ENCODE measurements around the gene MPZL2.

MPZL2 gene

DNA sequence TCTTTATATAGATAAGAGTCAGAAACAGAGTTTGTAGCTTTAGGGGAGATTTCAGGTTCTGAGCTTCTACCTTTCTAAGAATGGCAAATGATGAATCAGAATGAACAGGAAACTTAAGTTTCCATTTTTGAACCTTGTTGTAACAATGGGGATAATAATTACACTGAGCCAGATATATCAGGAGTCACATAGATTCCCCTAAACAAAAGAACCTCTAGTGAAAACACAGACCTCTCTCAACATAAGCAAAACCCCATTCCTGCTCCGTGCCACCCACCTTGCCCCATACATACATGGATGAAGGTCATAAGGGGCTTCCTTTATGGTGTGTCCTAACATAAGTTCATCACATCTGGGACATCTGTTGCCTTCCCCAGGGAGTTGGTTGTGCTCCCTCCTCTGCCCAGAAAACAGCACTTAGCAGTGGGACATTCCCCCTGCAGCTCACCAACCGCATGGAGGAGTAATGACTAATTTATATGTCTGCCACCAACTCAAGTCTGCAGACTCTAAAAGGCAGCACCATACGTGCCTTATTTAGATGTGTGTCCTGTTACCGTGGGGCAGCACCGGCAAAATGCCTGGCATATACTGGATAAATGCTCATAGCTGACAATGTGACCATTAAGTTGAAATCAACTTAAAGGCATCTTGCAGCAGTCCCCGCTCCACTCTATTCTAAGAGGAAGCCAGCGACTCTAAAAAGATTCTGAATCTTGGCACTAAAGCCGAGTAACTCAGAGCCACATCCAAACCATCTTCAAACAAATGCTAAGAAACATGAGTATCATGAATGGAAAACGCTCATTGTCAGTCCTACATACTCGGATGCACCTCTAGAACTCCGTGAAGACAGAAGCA is 47.2 kb downstream of the MPZL2 start:
- H3K27me3 ChIP-seq (ENCODE audit: control insufficient read depth, insufficient read depth, low read length): no peaks in the 10 kb centered on the region
- no peaks in the 10 kb centered on the region for H3K9me3 ChIP-seq (ENCODE audit: control insufficient read depth, low read depth, low read length)
- no peak overlapping the region for H3K9ac ChIP-seq (ENCODE audit: low read length)
- peaks cover 16% of the 10 kb centered on the region for H3K4me1 ChIP-seq (ENCODE audit: control insufficient read depth, low read depth, low read length)
- no peaks in the 10 kb centered on the region for H3K36me3 ChIP-seq (ENCODE audit: control insufficient read depth, low read depth, low read length)
- H3K27ac ChIP-seq (ENCODE audit: low read length): no peak overlapping the region
- H3K4me3 ChIP-seq (ENCODE audit: low read length): no peak overlapping the region

DNA sequence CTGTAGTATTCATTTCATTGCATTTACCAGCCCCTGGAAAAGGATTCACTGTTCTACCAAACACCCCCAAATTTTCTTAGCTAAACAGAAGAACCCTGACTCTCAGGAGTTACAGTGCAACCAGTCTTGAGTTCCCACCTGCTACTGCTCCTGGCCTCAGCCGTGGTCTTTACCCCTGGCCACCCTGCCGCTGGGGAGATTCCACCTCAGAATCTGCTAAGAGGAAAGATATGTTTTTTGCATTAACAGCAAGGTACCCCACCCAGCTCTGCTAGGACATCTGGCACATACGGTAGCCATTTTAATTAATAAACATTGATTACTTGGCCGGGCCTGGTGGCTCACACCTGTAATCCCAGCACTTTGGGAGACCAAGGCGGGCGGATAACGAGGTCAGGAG is 48.3 kb downstream of the MPZL2 start:
- Histone ChIP-seq H3K4me1 (ENCODE audit: control insufficient read depth, low read depth, low read length) (peaks cover 27% of the 10 kb centered on the region), H3K9me3 (ENCODE audit: control insufficient read depth, low read depth, low read length) (no peaks in the 10 kb centered on the region), H3K9ac (ENCODE audit: low read length) (no peak overlapping the region), H3K4me3 (ENCODE audit: low read length) (no peak overlapping the region), H3K36me3 (ENCODE audit: control insufficient read depth, low read depth, low read length) (no peaks in the 10 kb centered on the region), H3K27ac (ENCODE audit: low read length) (no peak overlapping the region), H3K27me3 (ENCODE audit: control insufficient read depth, insufficient read depth, low read length) (no peaks in the 10 kb centered on the region)

DNA sequence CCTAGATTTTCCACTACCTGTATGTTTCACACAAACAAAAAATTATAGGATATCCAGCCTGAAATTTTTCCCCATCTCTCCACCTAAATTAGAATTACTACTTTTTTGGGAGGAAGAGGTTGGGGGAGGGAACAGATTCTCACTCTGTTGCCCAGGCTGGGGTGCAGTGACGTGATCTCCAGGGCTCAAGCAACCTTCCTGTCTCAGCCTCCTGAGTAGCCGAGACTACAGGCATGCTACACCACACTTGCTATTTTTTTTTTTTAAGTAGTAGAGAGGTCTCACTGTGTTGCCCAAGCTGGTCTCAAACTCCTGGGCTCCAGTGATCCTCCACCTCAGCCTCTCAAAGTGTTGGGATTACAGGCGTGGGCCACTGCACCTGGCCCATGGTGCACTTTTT is 48.8 kb downstream of the MPZL2 start:
- no peak overlapping the region for H3K27ac ChIP-seq (ENCODE audit: low read length)
- H3K4me1 ChIP-seq (ENCODE audit: control insufficient read depth, low read depth, low read length): peaks cover 32% of the 10 kb centered on the region
- no peaks in the 10 kb centered on the region for H3K27me3 ChIP-seq (ENCODE audit: control insufficient read depth, insufficient read depth, low read length)
- no peaks in the 10 kb centered on the region for H3K36me3 ChIP-seq (ENCODE audit: control insufficient read depth, low read depth, low read length)
- no peak overlapping the region for H3K4me3 ChIP-seq (ENCODE audit: low read length)
- H3K9ac ChIP-seq (ENCODE audit: low read length): no peak overlapping the region
- H3K9me3 ChIP-seq (ENCODE audit: control insufficient read depth, low read depth, low read length): no peaks in the 10 kb centered on the region

DNA sequence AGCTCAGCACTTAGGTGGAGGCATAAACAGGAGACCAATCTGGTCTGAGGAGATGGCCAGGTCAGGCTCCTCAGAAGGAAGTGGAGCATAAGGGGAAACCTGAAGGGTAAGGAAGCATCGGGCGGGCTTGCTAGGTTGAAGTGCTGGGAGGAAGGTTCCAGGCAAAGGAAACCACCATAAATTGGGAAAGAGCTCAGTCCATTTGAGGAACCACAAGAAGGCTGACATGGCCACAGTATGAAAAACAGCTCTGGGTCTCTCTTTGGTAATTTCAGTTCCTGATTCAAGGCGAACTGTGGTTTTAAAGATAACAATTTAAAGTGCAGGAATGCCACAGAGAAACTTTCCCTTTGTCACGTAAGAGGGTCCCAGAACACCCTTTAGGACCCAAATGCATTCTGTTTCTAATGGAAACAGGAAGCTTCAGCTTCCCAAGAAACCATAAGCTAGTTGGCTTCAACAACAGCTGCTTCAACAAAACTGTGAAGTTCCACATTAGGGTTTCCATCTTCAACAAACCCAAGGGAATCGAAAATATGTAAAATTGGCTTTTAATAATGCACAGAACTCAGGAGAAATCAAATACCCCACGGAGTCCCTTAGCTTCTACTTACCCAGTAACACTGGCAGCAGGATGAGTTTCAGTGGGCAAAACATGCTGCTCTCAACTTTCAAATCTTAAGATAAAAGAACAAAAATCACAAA is 49.7 kb downstream of the MPZL2 start:
- no peaks in the 10 kb centered on the region for H3K27me3 ChIP-seq (ENCODE audit: control insufficient read depth, insufficient read depth, low read length)
- H3K4me1 ChIP-seq (ENCODE audit: control insufficient read depth, low read depth, low read length): peaks cover 32% of the 10 kb centered on the region
- H3K9me3 ChIP-seq (ENCODE audit: control insufficient read depth, low read depth, low read length): no peaks in the 10 kb centered on the region
- no peaks in the 10 kb centered on the region for H3K36me3 ChIP-seq (ENCODE audit: control insufficient read depth, low read depth, low read length)
- H3K9ac ChIP-seq (ENCODE audit: low read length): no peak overlapping the region
- no peak overlapping the region for H3K4me3 ChIP-seq (ENCODE audit: low read length)
- H3K27ac ChIP-seq (ENCODE audit: low read length): no peak overlapping the region

DNA sequence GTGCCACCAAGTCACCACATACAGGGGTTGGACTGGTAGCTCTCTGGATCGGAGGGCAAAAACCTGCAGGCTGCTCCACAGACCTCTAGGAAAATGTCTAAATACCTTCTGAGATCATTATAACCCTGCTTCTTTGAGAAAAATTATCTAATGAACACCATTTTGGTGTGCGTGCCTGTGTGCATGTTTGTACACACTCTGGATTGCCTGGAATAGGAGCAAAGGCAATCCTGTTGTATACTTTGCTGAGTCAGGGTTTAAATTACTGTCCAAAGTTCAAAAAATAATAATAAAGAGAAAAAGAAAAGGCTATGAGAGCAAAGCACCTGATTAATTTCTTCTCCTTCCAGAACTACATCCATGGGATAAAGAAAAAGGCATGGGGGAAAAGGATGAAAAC is 50.3 kb downstream of the MPZL2 start:
- Histone ChIP-seq H3K36me3 (ENCODE audit: control insufficient read depth, low read depth, low read length) (no peaks in the 10 kb centered on the region), H3K27ac (ENCODE audit: low read length) (no peak overlapping the region), H3K27me3 (ENCODE audit: control insufficient read depth, insufficient read depth, low read length) (no peaks in the 10 kb centered on the region), H3K9me3 (ENCODE audit: control insufficient read depth, low read depth, low read length) (no peaks in the 10 kb centered on the region), H3K4me3 (ENCODE audit: low read length) (no peak overlapping the region), H3K9ac (ENCODE audit: low read length) (no peak overlapping the region), H3K4me1 (ENCODE audit: control insufficient read depth, low read depth, low read length) (peaks cover 32% of the 10 kb centered on the region)

DNA sequence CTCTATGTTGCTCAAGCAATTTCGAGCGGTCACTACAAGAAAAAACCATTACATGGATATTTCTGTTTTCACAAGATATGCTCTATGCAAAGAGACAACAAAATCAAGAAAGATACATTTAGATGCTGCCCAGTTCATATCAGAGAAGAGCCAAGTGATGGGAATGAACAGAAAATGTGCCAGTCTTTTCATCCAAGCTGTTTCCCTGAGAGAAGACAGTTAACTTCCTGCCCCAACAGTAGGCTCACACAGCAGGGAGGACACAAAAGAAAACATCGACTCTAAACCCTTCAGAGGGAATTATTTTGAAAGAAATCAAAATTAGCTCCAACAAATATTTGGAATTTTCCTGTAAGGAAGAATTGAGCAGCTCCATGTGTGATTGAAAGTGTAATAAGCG is 50.9 kb downstream of the MPZL2 start:
- no peaks in the 10 kb centered on the region for H3K36me3 ChIP-seq (ENCODE audit: control insufficient read depth, low read depth, low read length)
- H3K27ac ChIP-seq (ENCODE audit: low read length): no peak overlapping the region
- H3K4me1 ChIP-seq (ENCODE audit: control insufficient read depth, low read depth, low read length): peaks cover 32% of the 10 kb centered on the region
- no peak overlapping the region for H3K4me3 ChIP-seq (ENCODE audit: low read length)
- H3K9me3 ChIP-seq (ENCODE audit: control insufficient read depth, low read depth, low read length): no peaks in the 10 kb centered on the region
- no peak overlapping the region for H3K9ac ChIP-seq (ENCODE audit: low read length)
- no peaks in the 10 kb centered on the region for H3K27me3 ChIP-seq (ENCODE audit: control insufficient read depth, insufficient read depth, low read length)

DNA sequence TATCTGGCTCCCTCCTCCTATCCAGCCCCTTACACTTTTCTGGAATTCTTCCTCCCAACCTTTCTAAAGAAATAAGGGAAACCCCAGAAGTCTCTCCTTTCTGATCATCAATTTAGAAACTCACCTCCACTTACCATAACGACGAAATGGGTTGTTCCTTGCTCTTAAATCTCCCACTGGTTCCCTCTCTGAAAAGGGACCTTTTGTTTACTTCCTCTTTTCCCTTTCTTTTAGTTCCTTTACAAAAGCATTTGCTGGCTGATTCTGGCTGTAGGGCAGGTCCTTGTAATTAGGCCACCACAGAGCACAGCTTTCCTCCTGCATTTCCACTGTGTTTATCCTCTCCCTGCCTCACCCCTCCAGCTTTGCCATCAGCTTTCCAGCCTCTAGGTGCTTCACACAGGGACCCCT is 51.3 kb downstream of the MPZL2 start:
- no peak overlapping the region for H3K4me3 ChIP-seq (ENCODE audit: low read length)
- no peaks in the 10 kb centered on the region for H3K27me3 ChIP-seq (ENCODE audit: control insufficient read depth, insufficient read depth, low read length)
- no peaks in the 10 kb centered on the region for H3K9me3 ChIP-seq (ENCODE audit: control insufficient read depth, low read depth, low read length)
- H3K36me3 ChIP-seq (ENCODE audit: control insufficient read depth, low read depth, low read length): no peaks in the 10 kb centered on the region
- no peak overlapping the region for H3K27ac ChIP-seq (ENCODE audit: low read length)
- H3K9ac ChIP-seq (ENCODE audit: low read length): no peak overlapping the region
- peaks cover 32% of the 10 kb centered on the region for H3K4me1 ChIP-seq (ENCODE audit: control insufficient read depth, low read depth, low read length)

DNA sequence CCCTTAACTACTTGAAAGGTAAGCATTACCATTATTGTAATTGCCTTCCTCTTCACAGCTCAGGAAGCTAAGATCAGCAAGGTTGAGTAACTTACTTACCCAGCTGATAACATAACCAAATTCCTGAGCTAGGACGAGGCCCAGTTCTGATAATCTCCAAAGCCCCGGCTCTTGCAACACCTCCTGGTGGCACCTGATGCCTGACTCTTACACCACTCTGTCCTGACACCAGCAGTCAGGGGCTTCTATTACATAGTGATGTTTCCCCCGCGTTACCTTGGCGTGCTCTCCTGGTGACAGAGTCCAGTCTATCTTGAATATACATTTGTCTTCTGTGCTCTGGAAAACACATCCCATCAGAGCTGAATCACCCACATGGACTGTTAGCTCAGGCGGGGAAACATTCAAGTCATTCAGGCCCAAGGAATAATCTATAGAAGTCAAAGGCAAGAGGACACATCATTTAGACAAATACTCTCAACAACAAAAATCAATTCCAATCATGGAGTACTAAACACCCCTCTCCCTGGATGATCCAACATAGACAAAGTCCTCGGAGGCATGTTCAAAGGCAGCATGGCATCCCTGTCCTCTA is 51.9 kb downstream of the MPZL2 start:
- no peaks in the 10 kb centered on the region for H3K27me3 ChIP-seq (ENCODE audit: control insufficient read depth, insufficient read depth, low read length)

DNA sequence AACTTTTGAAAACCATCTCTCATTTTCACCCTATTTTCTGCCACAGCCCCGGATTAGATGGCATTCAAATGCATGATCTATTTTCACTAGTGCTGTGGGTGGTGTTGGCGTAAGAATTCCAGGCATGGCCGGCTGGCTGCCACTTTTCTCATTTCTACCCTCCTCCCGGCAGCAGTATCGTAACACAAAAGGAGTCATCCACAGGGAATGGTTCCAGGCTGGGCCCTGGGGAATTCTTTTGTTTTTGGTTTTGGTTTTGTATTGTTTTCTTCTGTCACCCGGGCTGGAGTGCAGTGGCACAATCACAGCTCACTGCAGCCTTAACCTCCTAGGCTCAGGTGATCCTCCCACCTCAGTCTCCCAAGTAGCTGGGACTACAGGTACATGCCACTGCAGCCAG is 53.1 kb downstream of the MPZL2 start:
- Histone ChIP-seq H3K4me1 (ENCODE audit: control insufficient read depth, low read depth, low read length) (peaks cover 35% of the 10 kb centered on the region), H3K9ac (ENCODE audit: low read length) (no peak overlapping the region), H3K4me3 (ENCODE audit: low read length) (peak overlapping the region; percentile 0), H3K36me3 (ENCODE audit: control insufficient read depth, low read depth, low read length) (no peaks in the 10 kb centered on the region), H3K27me3 (ENCODE audit: control insufficient read depth, insufficient read depth, low read length) (no peaks in the 10 kb centered on the region), H3K27ac (ENCODE audit: low read length) (no peak overlapping the region), H3K9me3 (ENCODE audit: control insufficient read depth, low read depth, low read length) (no peaks in the 10 kb centered on the region)

More for the DNA sequence above, 51.9 kb downstream of the MPZL2 start:
- Histone ChIP-seq H3K27ac (ENCODE audit: low read length) (no peak overlapping the region), H3K9ac (ENCODE audit: low read length) (no peak overlapping the region), H3K4me1 (ENCODE audit: control insufficient read depth, low read depth, low read length) (peaks cover 32% of the 10 kb centered on the region), H3K9me3 (ENCODE audit: control insufficient read depth, low read depth, low read length) (no peaks in the 10 kb centered on the region), H3K36me3 (ENCODE audit: control insufficient read depth, low read depth, low read length) (no peaks in the 10 kb centered on the region), H3K4me3 (ENCODE audit: low read length) (no peak overlapping the region)

DNA sequence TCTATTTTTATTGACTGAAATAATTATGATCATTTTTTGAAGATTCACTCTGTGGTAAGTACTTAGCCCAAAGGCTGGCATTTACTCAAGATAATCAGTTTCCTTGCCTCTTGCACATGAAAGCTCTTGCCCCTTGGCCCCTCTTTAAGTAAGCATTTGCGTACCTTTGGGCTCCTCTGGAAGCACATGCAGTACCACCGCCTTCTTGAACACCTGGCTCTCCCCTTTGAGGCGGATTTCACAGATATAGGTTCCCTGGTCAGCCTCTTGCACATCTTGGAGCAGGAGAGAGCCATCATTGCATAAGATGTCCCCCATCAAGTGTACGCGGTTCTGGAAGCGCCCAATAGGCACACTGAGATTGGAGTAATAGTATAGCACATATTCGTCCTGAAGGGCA is 53.8 kb downstream of the MPZL2 start:
- no peaks in the 10 kb centered on the region for H3K27me3 ChIP-seq (ENCODE audit: control insufficient read depth, insufficient read depth, low read length)
- peaks cover 35% of the 10 kb centered on the region for H3K4me1 ChIP-seq (ENCODE audit: control insufficient read depth, low read depth, low read length)
- no peaks in the 10 kb centered on the region for H3K36me3 ChIP-seq (ENCODE audit: control insufficient read depth, low read depth, low read length)
- no peak overlapping the region for H3K27ac ChIP-seq (ENCODE audit: low read length)
- no peaks in the 10 kb centered on the region for H3K9me3 ChIP-seq (ENCODE audit: control insufficient read depth, low read depth, low read length)
- H3K9ac ChIP-seq (ENCODE audit: low read length): no peak overlapping the region
- H3K4me3 ChIP-seq (ENCODE audit: low read length): no peak overlapping the region

DNA sequence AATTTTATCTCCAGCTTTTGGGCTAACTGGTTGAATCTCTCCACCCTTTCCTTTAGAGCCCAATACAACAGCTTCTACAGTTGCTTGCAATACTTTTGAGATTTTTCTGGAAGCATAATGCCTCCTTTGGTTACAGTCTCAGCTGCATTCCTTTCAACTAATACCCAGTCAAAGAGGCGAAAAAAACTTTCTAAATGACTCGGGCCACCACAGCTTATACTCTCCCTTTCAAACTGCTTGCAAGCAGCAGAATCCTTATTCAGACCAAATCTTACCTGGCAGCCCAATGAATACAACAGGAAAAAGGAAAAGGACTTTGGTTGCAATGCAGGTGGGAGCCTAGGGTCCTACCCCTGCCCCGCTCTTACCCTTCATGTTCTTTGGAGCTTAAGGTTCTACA is 55.1 kb downstream of the MPZL2 start:
- no peaks in the 10 kb centered on the region for H3K9me3 ChIP-seq (ENCODE audit: control insufficient read depth, low read depth, low read length)
- no peak overlapping the region for H3K9ac ChIP-seq (ENCODE audit: low read length)
- no peaks in the 10 kb centered on the region for H3K36me3 ChIP-seq (ENCODE audit: control insufficient read depth, low read depth, low read length)
- H3K27me3 ChIP-seq (ENCODE audit: control insufficient read depth, insufficient read depth, low read length): no peaks in the 10 kb centered on the region
- no peak overlapping the region for H3K4me3 ChIP-seq (ENCODE audit: low read length)
- peaks cover 35% of the 10 kb centered on the region for H3K4me1 ChIP-seq (ENCODE audit: control insufficient read depth, low read depth, low read length)
- H3K27ac ChIP-seq (ENCODE audit: low read length): no peak overlapping the region

Measured in iPS-18a (cell line).